Type B pancreatic cell (in vitro differentiated cells): ENCODE measurements around the gene ADAT3. TPM values are rescaled to one million over a fixed set of nuclear protein-coding genes. Genes with fewer than 3 reads are reported as not detected.

Experiments
- DNase-seq: peaks from one replicate; pipeline ENCODE4 v3.0.0; 2021; ENCODE audit warnings: mixed read lengths; ENCODE audit not compliant: unreplicated experiment; ENCODE audit errors: extremely low spot score
- H3K27ac Mint-ChIP-seq: 2 replicates; pipeline ENCODE4 v1.8.0; 2021; ENCODE audit warnings: mild to moderate bottlenecking, mixed read lengths
- H3K27me3 Mint-ChIP-seq: 2 replicates; pipeline ENCODE4 v1.8.0; 2021; ENCODE audit warnings: mixed read lengths
- H3K36me3 Mint-ChIP-seq: 2 replicates; pipeline ENCODE4 v1.8.0; 2021; ENCODE audit warnings: mixed read lengths
- H3K4me1 Mint-ChIP-seq: one replicate; pipeline ENCODE4 v1.8.0; 2021; ENCODE audit warnings: mixed read lengths; ENCODE audit not compliant: unreplicated experiment
- H3K4me3 Mint-ChIP-seq: 2 replicates; pipeline ENCODE4 v1.8.0; 2021; ENCODE audit warnings: mild to moderate bottlenecking, mixed read lengths
- H3K9me3 Mint-ChIP-seq: 2 replicates; pipeline ENCODE4 v1.8.0; 2021; ENCODE audit warnings: mixed read lengths
- total RNA-seq: library from RNA; stranded (reverse); gene quantifications from 2 replicates; pipeline ENCODE4 v1.2.1, GENCODE V29; 2021; ENCODE audit warnings: low replicate concordance
- TF ChIP-seq, protein P1 (sequence below): fragments of 200-600 bp; sonication (generic); conservative IDR thresholded peaks from 2 replicates; pipeline ENCODE4 v1.5.0; 2021; ENCODE audit warnings: antibody characterized with exemption, mild to moderate bottlenecking

Gene ADAT3
- total RNA-seq, 1 donor from 2014 or later, result 12.1 TPM

DNA sequence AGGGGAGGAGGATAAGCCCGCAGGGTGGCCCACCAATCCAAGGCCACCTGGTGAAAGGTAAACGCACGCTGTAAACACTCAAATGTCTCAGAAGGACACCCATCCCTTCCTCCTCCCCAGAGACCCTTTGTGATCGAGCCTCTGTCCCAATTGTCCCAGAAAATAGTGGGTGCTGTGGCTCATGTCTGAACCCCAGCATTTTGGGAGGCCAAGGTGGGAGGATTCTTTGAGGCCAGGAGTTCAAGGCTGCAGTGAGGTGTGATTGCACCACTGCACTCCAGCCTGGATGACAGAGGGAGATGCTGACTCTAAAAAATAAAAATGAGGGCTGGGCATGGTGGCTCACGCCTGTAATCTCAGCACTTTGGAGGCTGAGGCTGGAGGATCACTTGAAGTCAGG is 16.8 kb upstream of the ADAT3 start:
- no peak for DNase-seq
- Mint-ChIP-seq H3K4me1 (peaks cover 17% of the 10 kb centered on the region), H3K4me3 (no peak overlapping the region), H3K9me3 (no peaks in the 10 kb centered on the region), H3K36me3 (peaks cover 4% of the 10 kb centered on the region), H3K27ac (no peak overlapping the region), H3K27me3 (no peaks in the 10 kb centered on the region)
- TF ChIP-seq, protein P1, sequence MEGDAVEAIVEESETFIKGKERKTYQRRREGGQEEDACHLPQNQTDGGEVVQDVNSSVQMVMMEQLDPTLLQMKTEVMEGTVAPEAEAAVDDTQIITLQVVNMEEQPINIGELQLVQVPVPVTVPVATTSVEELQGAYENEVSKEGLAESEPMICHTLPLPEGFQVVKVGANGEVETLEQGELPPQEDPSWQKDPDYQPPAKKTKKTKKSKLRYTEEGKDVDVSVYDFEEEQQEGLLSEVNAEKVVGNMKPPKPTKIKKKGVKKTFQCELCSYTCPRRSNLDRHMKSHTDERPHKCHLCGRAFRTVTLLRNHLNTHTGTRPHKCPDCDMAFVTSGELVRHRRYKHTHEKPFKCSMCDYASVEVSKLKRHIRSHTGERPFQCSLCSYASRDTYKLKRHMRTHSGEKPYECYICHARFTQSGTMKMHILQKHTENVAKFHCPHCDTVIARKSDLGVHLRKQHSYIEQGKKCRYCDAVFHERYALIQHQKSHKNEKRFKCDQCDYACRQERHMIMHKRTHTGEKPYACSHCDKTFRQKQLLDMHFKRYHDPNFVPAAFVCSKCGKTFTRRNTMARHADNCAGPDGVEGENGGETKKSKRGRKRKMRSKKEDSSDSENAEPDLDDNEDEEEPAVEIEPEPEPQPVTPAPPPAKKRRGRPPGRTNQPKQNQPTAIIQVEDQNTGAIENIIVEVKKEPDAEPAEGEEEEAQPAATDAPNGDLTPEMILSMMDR, result no peak

DNA sequence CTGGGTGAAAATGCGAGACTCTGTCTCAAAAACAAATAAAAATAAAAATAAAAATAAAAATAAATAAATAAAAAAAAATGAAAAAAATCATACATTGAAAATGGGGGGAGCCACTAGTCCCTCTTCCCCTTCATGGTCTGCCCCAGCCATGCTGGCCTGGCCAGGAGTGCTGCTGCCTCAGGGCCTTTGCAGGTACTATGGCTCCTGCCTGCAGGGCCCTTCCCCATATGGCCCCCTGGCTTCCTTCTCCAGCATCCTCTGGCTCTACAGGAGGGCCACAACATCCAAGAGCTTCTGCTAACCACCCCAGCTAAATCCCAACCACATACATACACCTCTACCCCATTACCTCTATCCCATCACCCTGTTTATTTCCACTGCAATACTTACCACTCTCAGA is 15.3 kb upstream of the ADAT3 start:
- H3K9me3 Mint-ChIP-seq, result no peaks in the 10 kb centered on the region
- no peak for DNase-seq
- TF ChIP-seq, protein P1, result no peak
- no peaks in the 10 kb centered on the region for H3K36me3 Mint-ChIP-seq
- no peak overlapping the region for H3K4me3 Mint-ChIP-seq
- H3K27me3 Mint-ChIP-seq, result no peaks in the 10 kb centered on the region
- H3K4me1 Mint-ChIP-seq, result peaks cover 6% of the 10 kb centered on the region
- peak overlapping the region; percentile 16 for H3K27ac Mint-ChIP-seq

DNA sequence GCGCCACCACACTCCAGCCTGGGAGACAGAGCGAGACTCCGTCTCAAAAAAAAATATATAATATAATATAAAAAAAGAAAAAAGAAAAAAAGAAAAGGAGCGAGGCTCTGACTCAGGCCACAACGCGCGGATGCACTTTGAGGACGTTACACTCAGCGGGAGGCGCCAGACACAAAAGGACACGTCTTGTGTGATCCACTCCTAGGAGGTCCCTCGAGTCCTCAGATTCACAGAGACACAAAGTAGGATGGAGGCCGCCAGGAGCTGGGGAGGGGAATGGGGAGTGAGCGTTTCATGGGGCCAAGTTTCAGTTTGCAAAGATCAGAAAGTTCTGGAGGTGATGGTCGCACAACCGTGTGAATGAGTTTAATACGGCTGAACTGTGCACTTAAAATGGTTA is 11.4 kb upstream of the ADAT3 start:
- no peak for DNase-seq
- H3K4me1 Mint-ChIP-seq, result peaks cover 5% of the 10 kb centered on the region
- no peaks in the 10 kb centered on the region for H3K36me3 Mint-ChIP-seq
- H3K27me3 Mint-ChIP-seq, result no peaks in the 10 kb centered on the region
- no peaks in the 10 kb centered on the region for H3K9me3 Mint-ChIP-seq
- TF ChIP-seq, protein P1, result no peak
- no peak overlapping the region for H3K4me3 Mint-ChIP-seq
- H3K27ac Mint-ChIP-seq, result no peak overlapping the region

DNA sequence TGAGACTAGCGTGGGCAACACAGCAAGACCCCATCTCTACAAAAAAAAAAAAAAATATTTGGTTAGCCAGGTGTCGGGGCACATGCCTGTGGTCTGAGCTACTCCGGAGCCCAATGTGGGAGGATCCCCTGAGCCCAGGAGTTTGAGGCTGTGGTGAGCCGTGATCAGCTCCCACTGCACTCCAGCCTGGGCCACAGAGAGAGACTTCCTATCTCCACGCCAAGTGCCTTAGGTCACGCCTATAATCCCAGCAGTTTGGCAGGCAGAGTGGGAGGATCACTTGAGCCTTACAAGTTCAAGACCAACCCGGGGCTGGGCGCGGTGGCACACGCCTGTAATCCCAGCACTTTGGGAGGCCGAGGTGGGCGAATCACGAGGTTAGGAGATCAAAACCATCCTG is 8.7 kb upstream of the ADAT3 start:
- Mint-ChIP-seq H3K27me3 (no peaks in the 10 kb centered on the region), H3K36me3 (no peaks in the 10 kb centered on the region), H3K4me3 (no peak overlapping the region), H3K27ac (no peak overlapping the region), H3K9me3 (no peaks in the 10 kb centered on the region), H3K4me1 (peaks cover 5% of the 10 kb centered on the region)
- no peak for DNase-seq
- TF ChIP-seq, protein P1, result no peak

DNA sequence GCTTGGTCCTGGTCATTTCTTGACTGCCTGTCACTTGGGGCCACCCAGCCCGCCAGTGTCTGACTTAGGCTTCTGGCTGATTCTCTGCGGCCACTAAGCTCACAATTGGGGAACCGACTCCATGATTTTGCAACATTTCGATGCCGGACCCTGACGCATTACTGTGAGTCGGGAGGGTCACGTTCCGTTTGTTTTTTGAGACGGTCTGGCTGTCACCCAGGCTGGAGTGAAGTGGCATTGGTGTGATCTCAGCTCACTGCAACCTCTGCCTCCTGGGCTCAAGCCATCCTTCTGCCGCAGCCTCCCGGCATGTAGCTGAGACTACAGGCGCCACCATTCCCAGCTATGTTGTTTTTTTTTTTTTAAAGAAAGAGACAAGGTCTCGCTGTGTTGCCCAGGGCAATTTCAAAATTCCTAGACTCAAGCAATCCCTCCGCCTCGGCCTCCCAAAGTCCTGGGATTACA is 3.2 kb upstream of the ADAT3 start:
- no peaks in the 10 kb centered on the region for H3K27me3 Mint-ChIP-seq
- no peak overlapping the region for H3K4me3 Mint-ChIP-seq
- TF ChIP-seq, protein P1, result no peak
- DNase-seq, result no peak
- no peaks in the 10 kb centered on the region for H3K9me3 Mint-ChIP-seq
- no peak overlapping the region for H3K27ac Mint-ChIP-seq
- peaks cover 4% of the 10 kb centered on the region for H3K36me3 Mint-ChIP-seq
- peaks cover 18% of the 10 kb centered on the region for H3K4me1 Mint-ChIP-seq

DNA sequence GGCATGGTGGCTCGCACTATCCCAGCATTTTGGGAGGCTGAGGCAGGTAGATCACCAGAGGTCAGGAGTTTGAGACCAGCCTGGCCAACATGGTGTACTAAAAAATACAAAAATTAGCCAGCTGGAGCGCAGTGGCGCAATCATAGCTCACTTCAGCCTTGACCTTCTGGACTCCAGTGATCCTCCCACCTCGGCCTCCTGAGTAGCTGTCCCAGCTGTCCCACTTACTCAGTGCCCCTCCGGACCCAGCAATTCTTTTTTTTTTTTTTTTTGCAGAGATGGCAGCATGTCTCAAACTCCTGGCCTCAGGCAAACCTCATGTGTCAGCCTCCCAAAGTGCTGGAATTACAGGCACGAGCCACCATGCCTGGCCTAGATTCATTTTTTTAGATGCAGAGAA is 2.3 kb upstream of the ADAT3 start:
- Mint-ChIP-seq H3K4me3 (peak overlapping the region; percentile 52), H3K9me3 (no peaks in the 10 kb centered on the region), H3K27ac (peak overlapping the region; percentile 97), H3K27me3 (no peaks in the 10 kb centered on the region), H3K36me3 (peaks cover 4% of the 10 kb centered on the region), H3K4me1 (peaks cover 12% of the 10 kb centered on the region)
- DNase-seq, result no peak
- TF ChIP-seq, protein P1, result no peak
